HUES6 (cell line): ENCODE data around the gene ICE2.
A peak's percentile ranks its signal among the peaks of the same experiment; 100 is the strongest.
"Not testable (repeated sequence)": the region's sequence is repeated elsewhere in the genome, so short reads cannot be mapped to it uniquely, and the experiment has no call there.

Experiments
- H3K27ac ChIP-seq: 2 replicates; pipeline ENCODE4 v1.7.0; 2013; ENCODE audit warnings: low read depth, mild to moderate bottlenecking, low read length, inconsistent platforms
- H3K27me3 ChIP-seq: 2 replicates; pipeline ENCODE4 v1.6.1; 2013; ENCODE audit warnings: low read length; ENCODE audit not compliant: control insufficient read depth, insufficient read depth
- H3K36me3 ChIP-seq: 2 replicates; pipeline ENCODE4 v1.6.1; 2013; ENCODE audit warnings: low read length; ENCODE audit not compliant: control insufficient read depth, insufficient read depth
- H3K4me1 ChIP-seq: 2 replicates; pipeline ENCODE4 v1.6.1; 2013; ENCODE audit warnings: low read length; ENCODE audit not compliant: control insufficient read depth, insufficient read depth
- H3K4me3 ChIP-seq: 2 replicates; pipeline ENCODE4 v1.5.1; 2013; ENCODE audit warnings: low read depth, low read length
- H3K9ac ChIP-seq: one replicate; pipeline ENCODE4 v1.6.1; 2013; ENCODE audit warnings: mild to moderate bottlenecking, low read length
- H3K9me3 ChIP-seq: 2 replicates; pipeline ENCODE4 v1.6.1; 2013; ENCODE audit warnings: low read depth, low read length; ENCODE audit not compliant: control insufficient read depth, insufficient read depth

ICE2 gene

GRCh38 chr15:60406513-60407414, 72.2 kb downstream of the ICE2 start:
- no peak overlapping the region for H3K4me3 ChIP-seq
- peaks cover 9% of the 10 kb centered on the region for H3K4me1 ChIP-seq
- H3K9me3 ChIP-seq = no peaks in the 10 kb centered on the region
- H3K27ac ChIP-seq = no peak overlapping the region
- H3K9ac ChIP-seq = no peak overlapping the region
- no peaks in the 10 kb centered on the region for H3K27me3 ChIP-seq
- no peaks in the 10 kb centered on the region for H3K36me3 ChIP-seq

DNA sequence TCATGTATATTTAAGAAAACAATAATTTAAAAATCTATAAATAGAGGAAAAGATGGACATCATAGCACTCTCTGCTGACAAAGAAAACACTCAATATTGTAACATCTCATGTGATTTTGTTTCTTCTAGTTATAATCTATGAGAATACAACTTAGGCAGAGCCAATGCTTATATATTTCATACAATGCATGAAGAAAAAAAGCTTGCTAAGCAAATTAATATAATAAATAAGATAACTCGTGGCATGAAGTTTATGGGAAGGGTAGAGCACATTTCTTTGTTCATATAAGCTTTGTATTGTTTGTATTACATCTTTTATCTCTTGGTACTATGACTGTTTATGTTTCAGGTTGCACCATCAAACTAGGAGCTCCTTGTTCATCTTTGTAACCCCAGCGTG, 73.5 kb downstream of the ICE2 start:
- peaks cover 11% of the 10 kb centered on the region for H3K4me1 ChIP-seq
- no peaks in the 10 kb centered on the region for H3K36me3 ChIP-seq
- H3K27me3 ChIP-seq = no peaks in the 10 kb centered on the region
- no peak overlapping the region for H3K9ac ChIP-seq
- H3K4me3 ChIP-seq = no peak overlapping the region
- H3K9me3 ChIP-seq = no peaks in the 10 kb centered on the region
- H3K27ac ChIP-seq = no peak overlapping the region

GRCh38 chr15:60404351-60404750, 74.6 kb downstream of the ICE2 start:
- H3K27ac ChIP-seq, H3K9ac ChIP-seq, H3K4me3 ChIP-seq, H3K27me3 ChIP-seq, H3K9me3 ChIP-seq, H3K36me3 ChIP-seq: not testable (repeated sequence)
- peaks cover 21% of the 10 kb centered on the region for H3K4me1 ChIP-seq

GRCh38 chr15:60400944-60401343, 78.0 kb downstream of the ICE2 start:
- Histone ChIP-seq H3K9me3 (no peaks in the 10 kb centered on the region), H3K9ac (no peak overlapping the region), H3K27me3 (no peaks in the 10 kb centered on the region), H3K27ac (no peak overlapping the region), H3K4me1 (peaks cover 28% of the 10 kb centered on the region), H3K4me3 (no peak overlapping the region), H3K36me3 (peaks cover 7% of the 10 kb centered on the region; the same call in 1 of the 2 replicates)

DNA sequence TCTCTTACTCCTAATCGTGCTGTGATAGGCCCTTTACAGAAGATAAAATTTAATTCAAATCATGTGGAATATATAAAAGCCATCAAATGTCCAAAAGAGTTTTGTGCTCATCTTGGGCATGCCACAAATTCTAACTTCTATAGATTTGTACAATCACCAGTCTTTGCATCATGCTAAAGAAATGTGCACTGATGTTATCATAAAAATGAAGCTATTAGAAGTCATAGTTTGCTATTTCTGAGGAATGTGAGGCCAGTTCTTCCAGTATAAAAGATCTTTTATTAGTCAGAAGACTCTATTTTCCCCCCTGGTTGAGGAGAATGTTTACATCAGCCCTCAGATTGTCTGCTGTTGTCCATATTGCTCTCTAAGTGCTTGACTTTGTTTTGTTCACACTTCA, 79.0 kb downstream of the ICE2 start:
- Histone ChIP-seq H3K9ac (no peak overlapping the region), H3K27me3 (no peaks in the 10 kb centered on the region), H3K27ac (no peak overlapping the region), H3K4me1 (peaks cover 37% of the 10 kb centered on the region), H3K36me3 (peaks cover 17% of the 10 kb centered on the region; the same call in 1 of the 2 replicates), H3K9me3 (no peaks in the 10 kb centered on the region), H3K4me3 (peak overlapping the region; percentile 76; the same call in 1 of the 2 replicates)

- peak overlapping the region; percentile 89 for H3K9ac ChIP-seq
- no peaks in the 10 kb centered on the region for H3K27me3 ChIP-seq
- peaks cover 22% of the 10 kb centered on the region; the same call in 1 of the 2 replicates for H3K36me3 ChIP-seq
- no peaks in the 10 kb centered on the region for H3K9me3 ChIP-seq
- H3K4me1 ChIP-seq = peaks cover 42% of the 10 kb centered on the region
- H3K4me3 ChIP-seq = peak overlapping the region; percentile 76
- H3K27ac ChIP-seq = no peak overlapping the region
Observed at GRCh38 chr15:60399246-60399915, 79.6 kb downstream of the ICE2 start.

DNA sequence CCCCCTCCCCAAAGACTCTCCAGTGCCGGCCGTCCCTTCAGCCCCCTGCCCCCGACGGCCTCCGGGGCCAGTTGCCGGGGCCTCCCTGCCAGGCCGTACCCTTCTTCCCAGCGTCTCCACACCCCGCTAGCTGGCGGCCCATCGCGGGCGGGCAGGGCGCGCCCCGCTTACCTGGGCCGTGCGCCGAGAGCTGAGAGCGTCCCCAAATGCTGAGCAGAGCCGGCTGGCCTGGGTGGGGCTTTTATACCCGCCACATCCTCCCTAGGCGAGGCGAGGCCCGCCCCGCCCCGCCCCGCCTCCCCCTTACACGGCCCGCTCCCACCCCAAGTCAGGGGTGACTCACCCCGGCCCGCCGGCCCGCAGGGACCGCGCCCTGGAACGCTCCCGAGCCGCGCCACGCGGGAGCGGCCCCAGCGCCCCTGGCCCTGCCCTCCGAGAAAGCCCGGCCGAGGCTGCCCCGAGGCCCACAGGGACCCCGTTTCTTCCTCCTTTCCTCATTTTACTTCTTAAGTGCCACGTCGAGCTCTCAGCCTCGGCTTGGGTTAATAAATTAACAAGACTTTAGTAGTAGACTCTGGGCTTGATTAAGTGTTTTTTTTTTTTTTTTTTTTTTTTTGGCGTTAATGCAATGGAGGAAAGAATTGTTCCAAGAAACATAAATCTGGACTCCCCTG, 81.0 kb downstream of the ICE2 start, which contains the start of gene ANXA2:
Gene ANXA2 (minus strand): TSS at position 215 of the 674 bp plus-strand sequence. CDS start 11,911 bp downstream, outside the sequence.
- H3K36me3 ChIP-seq = peaks cover 34% of the 10 kb centered on the region; the same call in 1 of the 2 replicates
- H3K27me3 ChIP-seq = no peaks in the 10 kb centered on the region
- peak within 1 kb of the TSS; percentile 76 for H3K4me3 ChIP-seq
- peaks cover 56% of the 10 kb centered on the region for H3K4me1 ChIP-seq
- peak within 1 kb of the TSS; percentile 89 for H3K9ac ChIP-seq
- H3K9me3 ChIP-seq = no peaks in the 10 kb centered on the region
- peak within 1 kb of the TSS; percentile 98 for H3K27ac ChIP-seq

- no peaks in the 10 kb centered on the region for H3K9me3 ChIP-seq
- H3K9ac ChIP-seq = peak overlapping the region; percentile 89
- peak overlapping the region; percentile 98 for H3K27ac ChIP-seq
- peaks cover 64% of the 10 kb centered on the region for H3K4me1 ChIP-seq
- no peaks in the 10 kb centered on the region for H3K27me3 ChIP-seq
- peaks cover 34% of the 10 kb centered on the region; the same call in 1 of the 2 replicates for H3K36me3 ChIP-seq
- peak overlapping the region; percentile 76 for H3K4me3 ChIP-seq
Observed at GRCh38 chr15:60396958-60397771, 81.8 kb downstream of the ICE2 start.

- Histone ChIP-seq H3K9me3 (no peaks in the 10 kb centered on the region), H3K9ac (peak overlapping the region; percentile 89), H3K4me1 (peaks cover 70% of the 10 kb centered on the region), H3K4me3 (peak overlapping the region; percentile 76), H3K36me3 (peaks cover 34% of the 10 kb centered on the region; the same call in 1 of the 2 replicates), H3K27me3 (no peaks in the 10 kb centered on the region), H3K27ac (peak overlapping the region; percentile 98; the same call in 1 of the 2 replicates)
Observed at GRCh38 chr15:60396560-60396957, 82.4 kb downstream of the ICE2 start.

DNA sequence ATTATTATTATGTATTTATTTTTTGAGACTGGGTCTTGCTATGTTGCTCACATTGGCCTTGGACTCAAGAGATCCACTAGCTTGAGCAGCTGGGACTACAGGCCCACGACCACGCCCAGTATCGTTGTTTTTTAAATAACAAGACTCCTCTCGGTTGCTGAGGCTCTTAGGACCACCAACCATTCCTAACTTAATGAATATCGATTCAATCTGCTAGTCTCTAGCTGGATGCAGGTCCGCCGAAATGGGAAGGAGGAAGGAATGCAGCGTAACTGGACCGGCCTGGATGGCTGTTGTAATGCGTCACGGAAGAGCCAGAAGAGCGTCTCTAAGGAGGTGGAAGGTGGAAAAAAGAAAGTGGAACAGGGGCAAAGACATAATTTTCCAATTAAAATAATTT, 82.8 kb downstream of the ICE2 start:
- Histone ChIP-seq H3K4me1 (peaks cover 74% of the 10 kb centered on the region), H3K27me3 (no peaks in the 10 kb centered on the region), H3K36me3 (peaks cover 34% of the 10 kb centered on the region; the same call in 1 of the 2 replicates), H3K4me3 (peak overlapping the region; percentile 76), H3K27ac (no peak overlapping the region), H3K9me3 (no peaks in the 10 kb centered on the region), H3K9ac (peak overlapping the region; percentile 89)
